ENCODE data around the gene FLNB. TPM values are rescaled to one million over a fixed set of nuclear protein-coding genes. Genes with fewer than 3 reads are reported as not detected.

The FLNB gene
- total and polyA plus RNA-seq, 2 of the 8 experiments (the other 6 are each of a cell fraction or from before 2014, with no cell fraction given), result 72.3 to 118 TPM

DNA sequence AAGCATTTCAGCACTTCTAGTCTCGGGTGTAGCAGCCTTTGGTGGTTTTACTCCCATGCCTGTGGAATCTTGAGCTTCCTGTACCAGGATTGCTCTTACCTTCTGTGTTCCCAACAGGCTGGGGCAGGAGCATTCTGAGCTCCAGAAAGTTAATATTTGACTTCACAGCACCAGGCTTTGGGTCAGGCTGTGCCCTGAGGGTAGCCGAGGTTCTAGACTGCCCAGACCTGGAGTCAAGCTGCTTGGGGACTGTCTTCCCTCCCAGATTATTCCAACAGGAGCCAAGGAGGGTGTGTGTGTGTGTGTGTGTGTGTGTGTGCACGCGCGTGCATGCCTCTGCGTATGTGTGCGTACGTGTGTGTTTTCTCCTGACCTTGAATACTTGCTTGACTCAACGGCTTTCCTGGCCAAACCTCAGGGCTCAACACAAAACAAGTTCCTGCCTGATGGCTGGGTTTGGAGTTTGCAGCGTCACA, 94.8 kb downstream of the FLNB start:
- Histone ChIP-seq H3K4ac (replicated peaks; ENCODE audit: insufficient read length, low read depth, low read length) (no peak overlapping the region), H4K91ac (replicated peaks; ENCODE audit: insufficient read length, low read length) (no peak overlapping the region), H4K20me1 (replicated peaks in 1 of 2; ENCODE audit: control insufficient read depth in 1 of 2, insufficient read depth in 2 of 2, low read length in 2 of 2) (peaks cover 0 to 2% of the 10 kb centered on the region in 2 experiments), H2BK15ac (ENCODE audit: low read length) (no peak overlapping the region), H3K79me2 (ENCODE audit: control insufficient read depth in 1 of 2, insufficient read depth in 2 of 2, low read length in 2 of 2) (no peaks in the 10 kb centered on the region), H3K9ac (replicated peaks in 1 of 4; ENCODE audit: extremely low read depth in 1 of 4, low read depth in 3 of 4, low read length in 3 of 4) (no peak overlapping the region), H3K79me1 (ENCODE audit: low read depth, low read length) (no peaks in the 10 kb centered on the region; the same call in 1 of the 2 replicates), H2BK120ac (replicated peaks; ENCODE audit: low read depth, low read length) (no peak overlapping the region), H3K4me3 (ENCODE audit: extremely low read depth in 1 of 4, insufficient read depth in 2 of 4, low read depth in 3 of 4, low read length in 4 of 4) (no peak overlapping the region), H3K18ac (ENCODE audit: extremely low read depth, low read length) (no peak overlapping the region), H4K8ac (ENCODE audit: extremely low read depth, insufficient read depth, low read length) (no peak overlapping the region), H3K4me2 (ENCODE audit: insufficient read depth in 1 of 2, low read depth in 2 of 2, low read length in 2 of 2) (no peak overlapping the region), H3K23me2 (ENCODE audit: low read depth, low read length) (no peaks in the 10 kb centered on the region), H2AFZ (ENCODE audit: low read length) (no peak overlapping the region), H2AK5ac (ENCODE audit: low read depth, low read length) (no peak overlapping the region), H2BK20ac (ENCODE audit: low read length) (no peak overlapping the region), H3K14ac (ENCODE audit: insufficient read length) (no peak overlapping the region), H3K36me3 (ENCODE audit: control insufficient read depth in 2 of 4, insufficient read depth in 4 of 4, low read length in 3 of 4) (peaks cover 20 to 66% (median 44%) of the 10 kb centered on the region in 4 experiments), H3K9me3 (ENCODE audit: insufficient read depth in 2 of 2, low read depth in 1 of 2, low read length in 1 of 2) (no peaks in the 10 kb centered on the region), H3K56ac (replicated peaks; ENCODE audit: insufficient read length, low read depth, low read length) (no peak overlapping the region), H2BK5ac (ENCODE audit: low read depth, low read length) (no peak overlapping the region), H2BK12ac (ENCODE audit: low read depth, low read length) (no peak overlapping the region), H3K4me1 (replicated peaks in 1 of 4; ENCODE audit: control insufficient read depth in 3 of 4, insufficient read depth in 4 of 4, low read length in 3 of 4) (no peaks in the 10 kb centered on the region), H3K27ac (ENCODE audit: low read depth, low read length) (no peak overlapping the region), H3K23ac (ENCODE audit: insufficient read length) (no peak overlapping the region), H4K5ac (ENCODE audit: insufficient read length, low read depth, low read length) (no peak overlapping the region), H3K27me3 (replicated peaks in 1 of 4; ENCODE audit: control insufficient read depth in 3 of 4, extremely low read depth in 1 of 4, insufficient read depth in 3 of 4, low read length in 3 of 4) (no peaks in the 10 kb centered on the region)
- DNase-seq (ENCODE audit: low read depth in 1 of 2, low spot score in 2 of 2) (no peak), FAIRE-seq (no peak)
- ChIA-PET POLR2A (ENCODE audit: partially characterized antibody) (interaction anchor here (0.6 to 0.8 kb wide), 2 partner anchors 94 to 118 kb away, joined by 3 to 4 read pairs; partner anchors contain the start of gene FLNB), CTCF (ENCODE audit: partially characterized antibody) (interaction anchor here (0.6 to 1.9 kb wide), 8 partner anchors 8 to 95 kb away, joined by 3 to 8 read pairs (median 3); no protein-coding TSS in a partner anchor)
- 95% methylated on average over 10 of the region's 10 CpGs; no CpG with 5 or more reads in 1 of the 2 experiments for WGBS, 2 experiments (ENCODE audit: extremely low coverage in 1 of 2, insufficient coverage in 1 of 2, insufficient read length in 1 of 2, insufficient replicate concordance in 2 of 2, low coverage in 1 of 2, low lambda C conversion rate in 2 of 2, missing lambda C conversion rate in 1 of 2)
- TF ChIP-seq POU5F1 (IDR thresholded peaks at IDR 0.05; ENCODE audit: low read depth, low read length) (no peak), GTF2F1 (IDR thresholded peaks at IDR 0.05; ENCODE audit: borderline replicate concordance, low read depth, low read length) (no peak)
